Lower leg skin (tissue), 3 donors: ENCODE results near the gene STAU1.

Experiments
- CTCF ChIP-seq, 3 donors: fragments of 450-650 bp; IDR thresholded peaks; one replicate each; pipeline ENCODE4 v1.5.1; 2016; ENCODE audit warnings: antibody characterized with exemption in 3 of 3, mild to moderate bottlenecking in 3 of 3, moderate library complexity in 2 of 3
- POLR2A ChIP-seq, 2 donors: fragments of 450-650 bp; IDR thresholded peaks; one replicate each; pipeline ENCODE4 v1.6.1; 2016 to 2017; ENCODE audit warnings: antibody characterized with exemption in 2 of 2, mild to moderate bottlenecking in 1 of 2, moderate library complexity in 1 of 2

- TF ChIP-seq CTCF (IDR thresholded peaks at IDR 0.05) (no peak), POLR2A (IDR thresholded peaks at IDR 0.05) (no peak)
These were observed 14.0 kb downstream of the STAU1 start for GRCh38 chr20:49174183-49174582.
